Psoas muscle (tissue), 8 donors: Measurements from ENCODE around the gene INPPL1. TPM values are rescaled to one million over a fixed set of nuclear protein-coding genes. Genes with fewer than 3 reads are reported as not detected.

Source experiments
- ATAC-seq, 4 donors: fragments of 200-7000 bp; cut with Tn5 transposase; one replicate each; pipeline ENCODE4 v1.9.1; 2020; ENCODE audit warnings: moderate library complexity in 3 of 4, mild to moderate bottlenecking in 2 of 4
- DNase-seq, 2 donors: peaks; one replicate each; pipeline ENCODE4 v3.0.0-alpha.2; 2020
- H3K27ac ChIP-seq: fragments of 200-600 bp; one replicate; pipeline ENCODE4 v1.8.0; 2022
- H3K27me3 ChIP-seq, 3 donors: fragments of 200-600 bp in 1 of 3; one replicate each; pipeline versions ENCODE4 v1.6.1 to v1.8.0; 2013 to 2022; ENCODE audit warnings: low read length in 2 of 3, mild to moderate bottlenecking in 2 of 3, moderate library complexity in 1 of 3; ENCODE audit not compliant: insufficient read depth in 3 of 3
- H3K36me3 ChIP-seq, 2 donors: fragments of 200-600 bp in 1 of 2; one replicate each; pipeline versions ENCODE4 v1.6.1 to v1.8.0; 2013 to 2022; ENCODE audit warnings: low read depth in 1 of 2, mild to moderate bottlenecking in 1 of 2, moderate library complexity in 1 of 2; ENCODE audit not compliant: insufficient read depth in 1 of 2
- H3K4me1 ChIP-seq: fragments of 200-600 bp; one replicate; pipeline ENCODE4 v1.8.0; 2022
- H3K4me3 ChIP-seq: fragments of 200-600 bp; one replicate; pipeline ENCODE4 v1.8.0; 2022; ENCODE audit warnings: mild to moderate bottlenecking
- H3K9me3 ChIP-seq: fragments of 200-600 bp; one replicate; pipeline ENCODE4 v1.8.0; 2022
- WGBS, 3 donors: extraction: QIAGEN DNeasy Blood & Tissue Kit; methylation state at CpG; one replicate each; pipeline versions ENCODE4 v1.1.6 to v1.1.7; 2013; 5-methylcytosine and 5-hydroxymethylcytosine counted together
- intact Hi-C, 2 donors: fragments of 100-400 bp; cut with DNase I; formaldehyde crosslinking; loops; one replicate each; pipeline versions ENCODE4 v1.11.0 to v1.14.2; 2022
- polyA plus RNA-seq, 3 donors: library from polyadenylated mRNA; stranded (reverse); fragments of 200-250 nt; gene quantifications; one replicate each; pipeline ENCODE4 v1.2.3, GENCODE V29; 2013
- total RNA-seq, 4 donors: library from RNA; stranded (reverse); fragmentation: NEBNext Ultra II Directional in 2 of 4; extraction: Animal tissue kit (Norgen Biotek cat#: 25700) in 2 of 4; gene quantifications; one replicate each; pipeline versions ENCODE4 v1.2.1 to v1.2.4, GENCODE V29; 2021 to 2023
- TF ChIP-seq, protein P1 (sequence below): fragments of 200-600 bp; IDR thresholded peaks from one replicate; pipeline ENCODE4 v1.8.0; 2022; ENCODE audit warnings: antibody characterized with exemption
- donor health status: healthy with polysubstance abuse.
- donor health status: DM: no; HTN: no; CAD: no; lungs with moderate emphysema.
- donor health status: Bipolar disorder and iron deficiency.
- donor health status: healthy.
- donor health status: DM: yes; HTN: yes; CAD: no.
- donor health status: DM: no; HTN: no; CAD: no.
- donor health status: DM: no; HTN: no; CAD: no.
- donor health status: DM: yes; HTN: yes; CAD: no.

The INPPL1 gene
- total and polyA plus RNA-seq, 7 donors: 35.2 to 125 (median 90.7) TPM

DNA sequence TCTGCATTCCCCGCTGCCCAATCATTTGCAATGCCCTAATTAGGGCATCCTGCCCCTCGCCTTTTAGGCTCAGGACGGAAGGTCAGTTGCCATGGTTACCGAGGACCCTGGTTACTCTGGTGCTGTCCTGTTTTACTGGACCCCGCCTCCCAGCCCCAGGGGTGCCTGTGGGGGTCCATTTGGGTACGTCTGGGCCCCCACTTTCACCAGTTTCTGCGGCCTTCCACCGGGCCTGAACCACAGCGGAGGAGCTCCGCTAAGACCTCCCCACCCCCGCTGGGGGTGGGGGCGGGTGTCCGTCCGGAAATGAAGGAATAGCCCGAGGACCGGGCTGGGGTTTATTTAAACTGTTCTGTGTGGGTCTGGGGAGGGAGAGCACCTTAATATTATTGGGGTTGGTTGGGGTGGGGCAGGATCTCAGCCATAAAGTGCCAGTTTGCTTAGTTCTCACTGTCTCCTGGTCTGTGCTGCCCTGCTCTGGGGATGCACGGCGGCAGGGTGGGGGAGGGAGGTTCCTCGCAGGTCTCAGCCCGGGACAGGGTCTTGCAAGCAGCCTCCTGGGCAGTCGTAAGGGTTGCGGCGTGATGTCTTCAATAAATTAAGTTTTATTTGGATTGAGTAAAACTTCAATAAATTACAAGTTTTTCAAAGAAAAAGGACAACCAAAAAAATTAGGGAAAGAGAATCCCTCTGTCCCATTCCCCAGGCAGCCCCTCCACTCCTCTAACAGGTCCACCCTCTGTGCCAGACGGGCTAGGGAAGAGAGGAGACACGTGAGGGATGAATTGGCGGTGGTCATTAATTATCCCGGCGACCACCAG is 14.1 kb downstream of the INPPL1 start:
- H3K27ac ChIP-seq: peak overlapping the region; percentile 53
- H3K9me3 ChIP-seq: no peaks in the 10 kb centered on the region
- intact Hi-C loops: loop anchor here (1.0 to 10.0 kb wide), 5 partner anchors 13 to 224 kb away; partner anchors contain the start of genes ANAPC15 (in 1 of the 2) and CLPB (in 1 of the 2)
- H3K36me3 ChIP-seq: peaks cover 0 to 48% of the 10 kb centered on the region in 2 donors
- H3K4me1 ChIP-seq: peaks cover 10% of the 10 kb centered on the region
- WGBS, 3 donors: 73 to 79% (median 75%) methylated on average over 27 to 28 of the region's 28 CpGs
- ATAC-seq: peak in 2 of 4 donors; percentile 13 to 14
- TF ChIP-seq, protein P1, sequence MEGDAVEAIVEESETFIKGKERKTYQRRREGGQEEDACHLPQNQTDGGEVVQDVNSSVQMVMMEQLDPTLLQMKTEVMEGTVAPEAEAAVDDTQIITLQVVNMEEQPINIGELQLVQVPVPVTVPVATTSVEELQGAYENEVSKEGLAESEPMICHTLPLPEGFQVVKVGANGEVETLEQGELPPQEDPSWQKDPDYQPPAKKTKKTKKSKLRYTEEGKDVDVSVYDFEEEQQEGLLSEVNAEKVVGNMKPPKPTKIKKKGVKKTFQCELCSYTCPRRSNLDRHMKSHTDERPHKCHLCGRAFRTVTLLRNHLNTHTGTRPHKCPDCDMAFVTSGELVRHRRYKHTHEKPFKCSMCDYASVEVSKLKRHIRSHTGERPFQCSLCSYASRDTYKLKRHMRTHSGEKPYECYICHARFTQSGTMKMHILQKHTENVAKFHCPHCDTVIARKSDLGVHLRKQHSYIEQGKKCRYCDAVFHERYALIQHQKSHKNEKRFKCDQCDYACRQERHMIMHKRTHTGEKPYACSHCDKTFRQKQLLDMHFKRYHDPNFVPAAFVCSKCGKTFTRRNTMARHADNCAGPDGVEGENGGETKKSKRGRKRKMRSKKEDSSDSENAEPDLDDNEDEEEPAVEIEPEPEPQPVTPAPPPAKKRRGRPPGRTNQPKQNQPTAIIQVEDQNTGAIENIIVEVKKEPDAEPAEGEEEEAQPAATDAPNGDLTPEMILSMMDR: no peak
- DNase-seq: no peak
- H3K27me3 ChIP-seq: peaks cover 0 to 22% (median 12%) of the 10 kb centered on the region in 3 donors
- H3K4me3 ChIP-seq: peak overlapping the region; percentile 60

DNA sequence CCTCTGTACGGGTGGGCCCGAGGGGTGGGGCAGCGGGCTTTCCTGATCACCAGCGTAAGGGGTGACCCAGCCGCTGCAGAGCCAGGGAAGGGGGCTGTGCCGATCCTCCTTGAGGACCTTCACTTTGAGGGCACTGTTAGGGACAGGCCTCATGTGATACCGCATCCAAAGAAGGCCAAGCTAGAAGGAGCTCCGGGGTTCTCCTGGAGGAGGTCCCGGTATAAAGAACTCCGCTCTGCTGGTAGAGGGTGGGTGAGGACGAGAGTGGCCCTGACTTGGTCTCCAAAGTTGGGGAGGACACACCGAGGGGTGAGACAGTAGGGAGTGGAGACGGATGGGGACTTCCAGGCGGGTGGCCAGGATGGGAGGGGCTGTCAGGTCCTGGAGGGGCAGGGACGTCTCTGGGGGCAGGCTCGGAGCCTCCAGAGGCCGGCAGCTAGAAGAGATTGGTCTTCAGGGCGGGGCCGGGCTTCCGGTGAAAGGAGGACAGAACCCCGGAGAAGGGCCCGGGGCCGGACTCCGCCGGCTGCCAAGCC is 14.8 kb downstream of the INPPL1 start:
- intact Hi-C loops: loop anchor here (1.0 to 10.0 kb wide), 5 partner anchors 14 to 225 kb away; partner anchors contain the start of genes ANAPC15 (in 1 of the 2) and CLPB (in 1 of the 2)
- H3K4me3 ChIP-seq: peak overlapping the region; percentile 60
- ATAC-seq (peak; percentile 10 to 66 (median 53)), DNase-seq (peak; percentile 73 to 86)
- 13 to 23% (median 14%) methylated on average over 14 to 25 of the region's 25 CpGs for WGBS, 3 donors
- H3K9me3 ChIP-seq: no peaks in the 10 kb centered on the region
- peaks cover 0 to 42% of the 10 kb centered on the region in 2 donors for H3K36me3 ChIP-seq
- TF ChIP-seq, protein P1: no peak
- peaks cover 0 to 29% (median 14%) of the 10 kb centered on the region in 3 donors for H3K27me3 ChIP-seq
- peaks cover 10% of the 10 kb centered on the region for H3K4me1 ChIP-seq
- peak overlapping the region; percentile 53 for H3K27ac ChIP-seq

- H3K4me3 ChIP-seq: peak overlapping the region; percentile 60
- 1 to 3% (median 2%) methylated on average over 47 to 69 of the region's 69 CpGs for WGBS, 3 donors
- H3K4me1 ChIP-seq: peaks cover 10% of the 10 kb centered on the region
- ATAC-seq: peak; percentile 57 to 74 (median 71)
- DNase-seq: peak; percentile 67 to 86
- peaks cover 0 to 36% of the 10 kb centered on the region in 2 donors for H3K36me3 ChIP-seq
- peaks cover 0 to 35% (median 16%) of the 10 kb centered on the region in 3 donors for H3K27me3 ChIP-seq
- intact Hi-C loops: loop anchor here (1.0 to 10.0 kb wide), 5 partner anchors 15 to 225 kb away; partner anchors contain the start of genes ANAPC15 (in 1 of the 2) and CLPB (in 1 of the 2)
- peak overlapping the region; percentile 53 for H3K27ac ChIP-seq
- TF ChIP-seq, protein P1: peak; percentile 14
- no peaks in the 10 kb centered on the region for H3K9me3 ChIP-seq
Measured at GRCh38 chr11:72239849-72240460, 15.4 kb downstream of the INPPL1 start.

- 26 to 31% (median 27%) methylated on average over 43 to 44 of the region's 44 CpGs for whole genome bisulfite sequencing, 3 donors
- peaks cover 0 to 42% (median 16%) of the 10 kb centered on the region in 3 donors for H3K27me3 ChIP-seq
Measured at GRCh38 chr11:72240461-72241290, 16.1 kb downstream of the INPPL1 start.

More at GRCh38 chr11:72240461-72241290, 16.1 kb downstream of the INPPL1 start:
- H3K9me3 ChIP-seq: no peaks in the 10 kb centered on the region
- TF ChIP-seq, protein P1: no peak
- H3K4me3 ChIP-seq: peak overlapping the region; percentile 60
- no peak for DNase-seq
- intact Hi-C loops: no loop called here
- H3K4me1 ChIP-seq: peaks cover 10% of the 10 kb centered on the region
- no peak overlapping the region for H3K27ac ChIP-seq
- peak in 3 of 4 donors; percentile 5 to 7 (median 5) for ATAC-seq
- H3K36me3 ChIP-seq: peaks cover 0 to 29% of the 10 kb centered on the region in 2 donors
